ENCODE results near the gene LZIC. TPM values are rescaled to one million over a fixed set of nuclear protein-coding genes. Genes with fewer than 3 reads are reported as not detected.
A peak's percentile ranks its signal among the peaks of the same experiment; 100 is the strongest.

The LZIC gene
- total and polyA plus RNA-seq, 2 of the 13 experiments (the other 11 are each of a cell fraction or from before 2014, with no cell fraction given) = 25.2 to 71.8 TPM

GRCh38 chr1:9942939-9943788 lies at the start of gene LZIC, which contains the start of gene NMNAT1 (continued):
- TF ChIP-seq FOXA1 (IDR thresholded peaks at IDR 0.05) (no peak), FOXA1 (CRISPR knock-in tag; IDR thresholded peaks at IDR 0.05) (no peak), PHB2 (IDR thresholded peaks at IDR 0.05; ENCODE audit: partially characterized antibody) (no peak), CSRNP2 (CRISPR knock-in tag; conservative IDR thresholded peaks at IDR 0.05; ENCODE audit: low read depth) (no peak), ZNF777 (CRISPR knock-in tag; IDR thresholded peaks at IDR 0.05) (peak; percentile 53), KLF11 (CRISPR knock-in tag; IDR thresholded peaks at IDR 0.05) (peak; percentile 87), NFIB (CRISPR knock-in tag; IDR thresholded peaks at IDR 0.05; ENCODE audit: borderline replicate concordance) (no peak), ZBTB33 (CRISPR knock-in tag; IDR thresholded peaks at IDR 0.05) (peak; percentile 47; the same call in 1 of the 2 replicates), ZNF121 (CRISPR knock-in tag; IDR thresholded peaks at IDR 0.05) (peak; percentile 78; the same call in 1 of the 2 replicates), ZMAT3 (CRISPR knock-in tag; conservative IDR thresholded peaks at IDR 0.05) (peak; percentile 60; the same call in 1 of the 2 replicates), AKNA (CRISPR knock-in tag; IDR thresholded peaks at IDR 0.05; ENCODE audit: borderline replicate concordance) (no peak; the same call in 1 of the 2 replicates), ZNF251 (CRISPR knock-in tag; IDR thresholded peaks at IDR 0.05) (no peak), SNAI1 (CRISPR knock-in tag; IDR thresholded peaks at IDR 0.05; ENCODE audit: borderline replicate concordance) (no peak), HNRNPL (IDR thresholded peaks at IDR 0.05; ENCODE audit: low read depth, low read length) (no peak), HINFP (CRISPR knock-in tag; IDR thresholded peaks at IDR 0.05; ENCODE audit: low read depth) (peak; percentile 98), ISX (CRISPR knock-in tag; conservative IDR thresholded peaks at IDR 0.05) (peak; percentile 52; the same call in 1 of the 2 replicates), TRIM22 (IDR thresholded peaks at IDR 0.05) (no peak), POLR2AphosphoS2 (IDR thresholded peaks at IDR 0.05; ENCODE audit: low read depth, low read length) (no peak)
